Measurements from ENCODE around the gene HBD.
"Not testable (repeated sequence)": the region's sequence is repeated elsewhere in the genome, so short reads cannot be mapped to it uniquely, and the experiment has no call there.

HBD gene

DNA sequence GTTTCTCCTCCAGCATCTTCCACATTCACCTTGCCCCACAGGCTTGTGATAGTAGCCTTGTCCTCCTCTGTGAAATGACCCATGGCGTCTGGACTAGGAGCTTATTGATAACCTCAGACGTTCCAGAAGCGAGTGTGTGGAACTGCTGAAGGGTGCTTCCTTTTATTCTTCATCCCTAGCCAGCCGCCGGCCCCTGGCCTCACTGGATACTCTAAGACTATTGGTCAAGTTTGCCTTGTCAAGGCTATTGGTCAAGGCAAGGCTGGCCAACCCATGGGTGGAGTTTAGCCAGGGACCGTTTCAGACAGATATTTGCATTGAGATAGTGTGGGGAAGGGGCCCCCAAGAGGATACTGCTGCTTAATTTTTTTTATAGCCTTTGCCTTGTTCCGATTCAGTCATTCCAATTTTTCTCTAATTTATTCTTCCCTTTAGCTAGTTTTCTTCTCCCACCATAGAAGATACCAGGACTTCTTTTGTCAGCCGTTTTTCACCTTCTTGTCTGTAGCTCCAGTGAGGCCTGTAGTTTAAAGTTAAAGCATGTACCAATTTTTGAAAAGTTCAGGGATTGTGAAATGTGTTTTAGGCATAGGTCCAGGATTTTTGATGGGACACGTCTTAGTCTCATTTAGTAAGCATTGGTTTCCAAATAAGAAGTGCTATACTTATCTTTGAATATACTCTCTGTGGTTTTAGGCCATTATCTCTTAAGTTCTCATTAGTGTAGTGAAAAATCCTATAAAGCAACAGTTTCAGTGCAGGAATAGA lies 20.5 kb upstream of the HBD start, which contains the start of gene HBG2:
HBG2 (minus strand) TSS at position 136 of the 768 bp plus-strand sequence; CDS start at position 83, 53 bp downstream.
- H3K4me3 ChIP-seq (ENCODE audit: low read depth, low read length); DNase-seq (ENCODE audit: low read depth): not testable (repeated sequence)

DNA sequence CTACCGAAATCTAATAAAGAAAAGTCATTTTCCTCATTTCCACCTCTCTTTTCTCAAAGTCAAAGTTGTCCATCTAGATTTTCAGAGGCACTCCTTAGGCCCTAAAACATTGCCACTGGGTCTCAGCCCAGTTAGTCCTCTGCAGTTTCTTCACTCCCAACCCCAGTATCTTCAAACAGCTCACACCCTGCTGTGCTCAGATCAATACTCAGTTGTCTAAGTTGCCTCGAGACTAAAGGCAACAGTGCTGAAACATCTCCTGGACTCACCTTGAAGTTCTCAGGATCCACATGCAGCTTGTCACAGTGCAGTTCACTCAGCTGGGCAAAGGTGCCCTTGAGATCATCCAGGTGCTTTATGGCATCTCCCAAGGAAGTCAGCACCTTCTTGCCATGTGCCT lies 19.7 kb upstream of the HBD start:
- H3K4me3 ChIP-seq (ENCODE audit: low read depth, low read length); DNase-seq (ENCODE audit: low read depth): not testable (repeated sequence)

DNA sequence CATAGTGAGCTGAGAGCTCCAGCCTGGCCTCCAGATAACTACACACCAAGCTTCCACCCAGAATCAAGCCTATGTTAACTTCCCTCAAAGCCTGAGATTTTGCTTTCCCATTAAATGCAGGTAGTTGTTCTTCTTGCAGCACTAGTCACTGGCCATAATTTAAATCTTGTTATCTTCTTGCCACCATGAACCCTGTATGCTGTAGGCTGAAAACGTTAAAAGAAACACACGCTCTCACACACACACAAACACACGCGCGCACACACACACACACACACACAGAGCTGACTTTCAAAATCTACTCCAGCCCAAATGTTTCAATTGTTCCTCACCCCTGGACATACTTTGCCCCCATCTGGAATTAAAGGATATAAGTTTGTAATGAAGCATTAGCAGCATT lies 19.2 kb upstream of the HBD start:
- not testable (repeated sequence) for H3K4me3 ChIP-seq (ENCODE audit: low read depth, low read length); DNase-seq (ENCODE audit: low read depth)

DNA sequence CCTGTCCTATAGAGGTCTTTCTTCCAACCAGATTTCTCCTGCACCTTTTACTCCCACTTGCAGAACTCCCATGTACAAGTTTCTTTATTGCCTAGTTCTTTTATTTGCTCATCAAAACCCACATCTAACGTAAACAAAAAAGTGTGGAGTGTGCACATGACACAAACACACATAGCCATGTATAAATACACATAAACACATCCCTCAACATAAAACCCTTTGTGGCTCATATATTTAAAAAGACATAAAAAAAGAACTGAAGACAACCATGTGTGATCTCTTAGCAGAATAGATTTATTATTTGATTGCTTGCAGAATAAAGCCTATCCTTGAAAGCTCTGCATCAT lies 18.6 kb upstream of the HBD start:
- no peak overlapping the region for H3K4me3 ChIP-seq (ENCODE audit: low read depth, low read length)
- DNase-seq (ENCODE audit: low read depth): no peak

DNA sequence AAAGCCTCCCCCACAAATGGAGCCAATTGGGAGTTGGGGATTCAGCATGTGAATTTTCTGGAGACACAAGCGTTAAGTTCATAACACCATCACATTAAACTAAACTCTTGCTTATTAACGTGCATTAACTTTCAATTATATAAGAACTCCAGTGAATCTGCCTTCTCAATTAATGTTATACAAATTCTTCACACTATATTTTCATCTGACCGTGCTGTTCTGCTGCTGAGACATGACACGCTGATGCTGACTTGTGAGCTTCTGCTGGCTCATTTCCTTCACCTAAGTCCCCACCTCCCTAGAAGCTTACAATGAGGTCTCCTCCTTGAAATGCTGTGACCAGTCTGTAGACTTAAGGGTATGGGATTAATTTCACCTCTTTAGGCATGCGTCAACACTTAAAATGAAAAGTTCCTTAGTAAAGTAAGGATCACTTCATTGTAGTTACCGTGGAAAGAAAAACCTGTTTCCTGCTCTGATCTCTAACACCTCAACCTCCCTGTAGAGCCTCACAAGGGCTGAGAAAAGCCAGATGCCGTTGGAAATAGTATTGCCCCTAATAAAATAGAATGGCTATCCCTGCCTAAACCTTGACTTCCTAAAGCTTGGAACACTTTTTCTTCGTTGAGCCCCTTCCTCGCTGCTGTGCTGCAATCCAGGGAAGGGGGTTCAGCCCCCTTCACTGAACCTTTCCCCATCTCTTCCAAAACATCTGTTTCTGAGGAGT lies 18.1 kb upstream of the HBD start:
- no peak for DNase-seq (ENCODE audit: low read depth)
- H3K4me3 ChIP-seq (ENCODE audit: low read depth, low read length): no peak overlapping the region

DNA sequence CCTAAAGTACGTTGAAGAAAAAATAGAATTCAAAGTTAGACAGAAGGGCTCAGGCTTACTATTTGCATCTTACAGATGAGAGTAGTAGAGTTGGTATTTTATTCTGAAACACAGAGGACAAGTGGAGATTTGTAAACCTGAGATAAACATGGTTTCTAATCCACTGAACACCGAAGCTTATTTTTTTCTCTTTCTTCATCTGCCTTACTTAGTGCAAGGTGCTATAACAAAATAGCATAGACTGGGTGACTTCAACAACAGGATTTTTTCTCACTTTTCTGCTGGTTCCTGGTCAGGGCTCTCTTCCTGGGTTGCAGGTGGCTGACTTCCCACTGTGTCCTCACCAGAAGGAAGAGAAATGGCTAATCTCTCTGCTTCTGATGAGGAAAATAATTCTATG lies 17.5 kb upstream of the HBD start:
- no peak for DNase-seq (ENCODE audit: low read depth)
- no peak overlapping the region for H3K4me3 ChIP-seq (ENCODE audit: low read depth, low read length)

DNA sequence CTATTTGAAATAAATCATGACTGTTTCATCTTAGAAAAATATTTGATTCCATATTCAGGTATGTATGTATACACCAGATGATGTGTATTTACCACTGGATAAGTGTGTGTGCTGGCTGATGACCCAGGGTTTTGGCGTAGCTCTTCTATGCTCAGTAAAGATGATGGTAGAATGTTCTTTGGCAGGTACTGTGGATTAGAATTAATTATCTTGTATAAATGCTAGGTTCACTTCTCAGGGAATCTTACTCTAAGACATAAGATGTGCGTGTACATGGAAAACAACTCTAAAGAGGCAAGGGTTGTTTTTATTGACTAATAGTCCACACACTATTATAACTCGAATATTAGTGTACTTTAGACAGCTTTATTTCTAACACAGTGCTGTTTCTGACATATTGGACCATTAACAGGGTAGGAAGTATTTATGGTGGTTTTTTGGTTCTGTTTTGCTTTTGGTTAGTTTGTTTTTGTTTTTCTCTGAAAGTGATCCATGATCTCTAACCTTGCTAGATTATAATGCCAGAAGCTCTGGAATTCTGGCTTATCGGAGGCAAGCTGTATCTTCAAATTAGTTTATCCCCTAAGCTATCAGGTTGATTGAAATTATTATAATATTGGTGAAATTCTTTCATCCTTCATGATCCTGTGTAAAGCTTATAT lies 16.4 kb upstream of the HBD start:
- DNase-seq (ENCODE audit: low read depth): no peak
- no peak overlapping the region for H3K4me3 ChIP-seq (ENCODE audit: low read depth, low read length)

DNA sequence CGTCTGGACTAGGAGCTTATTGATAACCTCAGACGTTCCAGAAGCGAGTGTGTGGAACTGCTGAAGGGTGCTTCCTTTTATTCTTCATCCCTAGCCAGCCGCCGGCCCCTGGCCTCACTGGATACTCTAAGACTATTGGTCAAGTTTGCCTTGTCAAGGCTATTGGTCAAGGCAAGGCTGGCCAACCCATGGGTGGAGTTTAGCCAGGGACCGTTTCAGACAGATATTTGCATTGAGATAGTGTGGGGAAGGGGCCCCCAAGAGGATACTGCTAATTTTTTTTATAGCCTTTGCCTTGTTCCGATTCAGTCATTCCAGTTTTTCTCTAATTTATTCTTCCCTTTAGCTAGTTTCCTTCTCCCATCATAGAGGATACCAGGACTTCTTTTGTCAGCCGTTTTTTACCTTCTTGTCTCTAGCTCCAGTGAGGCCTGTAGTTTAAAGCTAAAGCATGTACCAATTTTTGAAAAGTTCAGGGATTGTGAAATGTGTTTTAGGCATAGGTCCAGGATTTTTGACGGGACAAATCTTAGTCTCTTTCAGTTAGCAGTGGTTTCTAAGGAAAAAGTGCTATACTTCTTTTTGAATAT lies 15.6 kb upstream of the HBD start, which contains the start of gene HBG1:
HBG1 (minus strand) TSS at position 51 of the 590 bp plus-strand sequence. CDS start 53 bp downstream, outside the sequence.
- H3K4me3 ChIP-seq (ENCODE audit: low read depth, low read length); DNase-seq (ENCODE audit: low read depth): not testable (repeated sequence)

DNA sequence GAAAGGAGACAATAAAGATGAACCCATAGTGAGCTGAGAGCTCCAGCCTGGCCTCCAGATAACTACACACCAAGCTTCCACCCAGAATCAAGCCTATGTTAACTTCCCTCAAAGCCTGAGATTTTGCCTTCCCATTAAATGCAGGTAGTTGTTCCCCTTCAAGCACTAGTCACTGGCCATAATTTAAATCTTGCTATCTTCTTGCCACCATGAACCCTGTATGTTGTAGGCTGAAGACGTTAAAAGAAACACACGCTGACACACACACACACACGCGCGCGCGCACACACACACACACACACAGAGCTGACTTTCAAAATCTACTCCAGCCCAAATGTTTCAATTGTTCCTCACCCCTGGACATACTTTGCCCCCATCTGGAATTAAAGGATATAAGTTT lies 14.2 kb upstream of the HBD start:
- not testable (repeated sequence) for DNase-seq (ENCODE audit: low read depth)

DNA sequence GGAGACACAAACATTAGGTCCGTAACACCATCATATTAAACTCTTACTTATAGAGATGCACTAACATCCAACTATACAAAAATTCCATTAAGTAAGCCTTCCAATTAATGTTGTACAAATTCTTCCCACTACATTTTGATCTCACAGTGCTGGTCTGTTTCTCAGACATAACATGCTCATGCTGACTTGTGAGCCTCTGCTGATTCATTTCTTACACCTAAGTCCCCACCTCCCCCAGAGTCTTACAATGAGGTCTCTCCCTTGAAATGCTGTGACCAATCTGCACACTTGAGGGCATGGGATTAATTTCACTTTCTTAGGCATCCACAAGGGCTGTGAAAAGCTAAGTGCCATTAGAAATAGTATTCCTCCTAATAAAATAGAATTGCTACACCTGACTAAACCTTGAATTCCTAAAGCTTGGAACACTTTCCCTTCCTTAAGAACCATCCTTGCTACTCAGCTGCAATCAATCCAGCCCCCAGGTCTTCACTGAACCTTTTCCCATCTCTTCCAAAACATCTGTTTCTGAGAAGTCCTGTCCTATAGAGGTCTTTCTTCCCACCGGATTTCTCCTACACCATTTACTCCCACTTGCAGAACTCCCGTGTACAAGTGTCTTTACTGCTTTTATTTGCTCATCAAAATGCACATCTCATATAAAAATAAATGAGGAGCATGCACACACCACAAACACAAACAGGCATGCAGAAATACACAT lies 13.3 kb upstream of the HBD start:
- no peak overlapping the region for H3K4me3 ChIP-seq (ENCODE audit: low read depth, low read length)
- no peak for DNase-seq (ENCODE audit: low read depth)

More for the DNA sequence above, 14.2 kb upstream of the HBD start:
- H3K4me3 ChIP-seq (ENCODE audit: low read depth, low read length): not testable (repeated sequence)

DNA sequence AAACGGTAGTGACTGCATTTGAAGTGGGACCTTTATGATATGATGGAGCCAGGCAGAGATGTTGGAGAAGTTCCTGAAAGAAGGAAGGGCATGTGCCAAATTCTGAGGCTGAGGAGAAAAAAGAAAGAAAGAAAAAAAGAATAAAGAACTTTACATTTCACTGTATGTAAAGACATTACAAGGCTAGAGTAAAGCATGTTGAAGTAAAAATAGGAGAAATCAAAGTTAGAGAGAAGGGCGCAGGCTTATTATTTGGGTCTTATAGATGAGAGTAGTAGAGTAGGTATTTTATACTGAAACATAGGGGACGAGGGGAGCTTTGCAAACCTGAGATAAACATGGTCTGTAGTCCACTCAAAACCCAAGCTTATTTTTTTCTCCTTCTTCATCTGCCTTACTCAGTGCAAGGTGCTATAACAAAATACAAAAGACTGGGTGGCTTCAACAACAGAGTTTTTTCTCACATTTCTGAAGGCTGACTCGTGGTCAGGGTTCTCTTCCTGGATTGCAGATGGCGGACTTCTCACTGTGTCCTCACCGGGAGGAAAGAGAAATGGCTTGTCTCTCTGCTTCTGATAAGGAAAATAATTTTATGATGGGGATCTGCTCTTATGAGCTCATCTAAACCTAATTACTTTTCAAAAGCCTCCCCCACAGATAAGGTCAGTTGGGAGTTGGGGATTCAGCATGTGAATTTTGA lies 12.6 kb upstream of the HBD start:
- DNase-seq (ENCODE audit: low read depth): no peak
- H3K4me3 ChIP-seq (ENCODE audit: low read depth, low read length): no peak overlapping the region

DNA sequence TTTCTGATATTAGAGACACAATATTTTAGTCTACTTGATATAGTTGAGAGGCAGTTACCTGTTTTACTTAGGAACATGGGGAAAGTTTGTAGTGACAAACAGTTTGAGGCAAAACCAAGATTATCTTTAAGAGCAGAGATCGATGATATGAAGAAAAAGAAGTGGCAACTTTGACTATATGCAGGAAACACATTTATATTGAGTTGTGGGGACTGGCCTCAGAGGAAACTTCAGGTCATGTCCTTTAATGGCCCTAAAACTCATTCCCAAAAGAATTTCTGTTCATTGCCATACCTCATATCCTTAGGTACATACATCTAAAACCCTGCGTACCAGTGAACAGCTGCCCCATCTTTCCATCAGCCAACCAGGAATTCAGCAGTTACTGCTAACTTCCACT lies 10.9 kb upstream of the HBD start:
- no peak for DNase-seq (ENCODE audit: low read depth)
- no peak overlapping the region for H3K4me3 ChIP-seq (ENCODE audit: low read depth, low read length)

DNA sequence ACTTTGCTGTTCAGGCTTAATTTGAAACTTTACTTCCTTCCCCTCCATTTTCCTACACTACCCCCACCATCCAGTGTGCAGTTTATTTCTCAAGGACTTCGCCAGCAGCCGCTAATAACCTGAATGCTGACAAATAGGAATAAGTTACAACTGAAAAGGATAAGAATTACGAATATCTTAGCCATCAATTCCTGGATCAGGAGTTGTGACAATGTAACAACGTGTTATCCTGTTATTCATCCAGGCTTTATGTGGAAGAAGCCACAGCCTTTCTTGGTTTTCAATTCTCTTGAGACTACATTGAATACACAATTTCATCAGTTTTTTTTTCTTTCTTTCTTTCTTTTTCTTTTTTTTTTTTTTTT lies 9.5 kb upstream of the HBD start:
- no peak for DNase-seq (ENCODE audit: low read depth)

DNA sequence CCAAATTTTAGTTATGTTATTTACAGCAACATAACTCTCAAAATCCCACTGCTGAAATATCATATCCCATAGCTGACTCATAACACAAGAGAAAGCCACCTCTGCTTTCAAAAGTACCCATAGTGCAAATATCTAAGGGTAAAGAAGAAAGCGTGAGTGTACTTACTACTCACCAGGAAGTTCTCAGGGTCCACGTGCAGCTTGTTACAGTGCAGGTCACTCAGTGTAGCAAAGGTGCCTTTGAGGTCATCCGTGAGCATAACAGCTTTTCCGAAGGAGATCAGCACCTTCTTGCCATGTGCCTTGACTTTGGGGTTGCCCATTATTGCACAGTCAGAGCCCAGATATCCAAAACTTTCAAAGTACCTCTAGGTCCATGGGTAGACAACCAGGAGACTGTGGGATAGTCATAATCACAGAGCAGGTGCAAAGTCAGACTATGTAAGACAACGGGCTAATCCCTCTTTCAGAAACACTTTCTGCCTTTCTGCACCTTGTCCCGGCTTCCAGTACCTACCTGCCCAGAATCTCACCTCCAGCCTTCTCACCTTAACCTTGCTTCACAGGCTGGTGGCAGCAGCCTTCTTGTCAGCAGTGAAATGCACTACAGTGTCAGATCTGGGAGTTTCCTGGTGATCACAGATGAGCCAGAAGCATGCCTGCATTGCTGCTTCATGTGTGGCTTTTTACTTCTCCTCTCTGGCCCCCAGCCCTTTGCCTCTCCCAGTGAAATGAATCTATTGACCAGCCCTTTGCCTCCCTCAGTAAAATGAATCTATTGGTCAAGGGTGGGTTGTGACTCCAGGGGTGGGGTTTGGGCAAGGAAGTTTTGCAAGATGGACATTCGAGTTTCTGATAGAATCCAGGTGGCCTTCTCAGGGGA lies 8.9 kb upstream of the HBD start:
- DNase-seq (ENCODE audit: low read depth): no peak
- no peak overlapping the region for H3K4me3 ChIP-seq (ENCODE audit: low read depth, low read length)

More for the DNA sequence above, 9.5 kb upstream of the HBD start:
- no peak overlapping the region for H3K4me3 ChIP-seq (ENCODE audit: low read depth, low read length)

DNA sequence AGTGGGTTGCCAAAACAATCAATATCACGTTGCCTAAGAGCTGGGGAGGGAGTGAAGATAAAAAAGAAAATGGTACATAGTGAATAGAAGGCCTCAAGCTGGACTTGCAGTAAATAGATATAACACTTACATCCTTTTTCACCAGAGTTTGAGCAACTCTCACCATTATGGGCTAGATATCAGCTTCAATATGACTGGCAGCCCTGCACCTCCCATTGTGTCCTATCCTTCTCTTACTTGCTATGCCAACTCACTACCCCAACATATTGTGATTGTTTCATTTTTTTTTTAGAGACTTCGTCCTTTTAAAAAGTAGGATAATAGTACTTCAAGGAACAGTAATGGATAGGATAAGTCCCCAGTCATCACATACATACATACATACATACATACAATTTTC lies 7.9 kb upstream of the HBD start:
- DNase-seq (ENCODE audit: low read depth): no peak

DNA sequence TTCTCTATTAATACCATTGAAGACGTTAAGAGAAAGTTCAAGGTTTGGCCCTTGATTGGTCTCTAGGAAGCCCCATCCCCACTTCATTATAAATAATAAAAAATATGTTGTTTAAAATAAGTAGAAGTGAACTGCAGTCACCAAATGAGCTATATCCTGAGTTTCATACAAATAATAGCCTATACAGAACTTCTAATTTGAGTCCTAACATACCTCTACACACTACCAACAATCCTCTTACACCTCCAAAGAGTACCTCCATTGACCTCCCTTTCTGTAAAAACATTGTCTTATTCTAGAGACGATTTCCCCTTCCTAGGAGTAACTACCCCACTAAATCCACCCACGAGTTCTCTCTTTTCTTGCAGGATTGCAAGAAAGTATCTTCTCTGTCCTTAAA lies 7.2 kb upstream of the HBD start:
- H3K4me3 ChIP-seq (ENCODE audit: low read depth, low read length): no peak overlapping the region
- no peak for DNase-seq (ENCODE audit: low read depth)

More for the DNA sequence above, 7.9 kb upstream of the HBD start:
- no peak overlapping the region for H3K4me3 ChIP-seq (ENCODE audit: low read depth, low read length)

DNA sequence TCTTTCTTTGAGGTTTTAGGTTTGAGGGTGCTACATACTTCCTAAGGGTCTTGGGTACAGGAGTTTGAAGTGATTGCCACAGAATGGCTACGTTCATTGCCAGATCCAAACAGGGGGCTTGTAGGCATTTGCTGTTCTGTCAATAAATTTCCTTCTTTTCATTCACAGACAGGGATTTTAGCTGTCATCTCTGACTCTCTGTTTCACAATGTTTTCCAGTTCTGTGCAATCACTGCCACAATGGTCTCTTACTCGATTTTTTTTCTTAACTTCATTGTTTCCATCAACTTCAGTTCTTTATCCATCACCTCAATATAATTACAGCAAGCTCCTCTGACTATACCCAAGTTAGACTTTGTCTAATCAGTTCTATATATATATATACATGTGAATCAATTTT lies 6.2 kb upstream of the HBD start:
- no peak overlapping the region for H3K4me3 ChIP-seq (ENCODE audit: low read depth, low read length)
- no peak for DNase-seq (ENCODE audit: low read depth)

DNA sequence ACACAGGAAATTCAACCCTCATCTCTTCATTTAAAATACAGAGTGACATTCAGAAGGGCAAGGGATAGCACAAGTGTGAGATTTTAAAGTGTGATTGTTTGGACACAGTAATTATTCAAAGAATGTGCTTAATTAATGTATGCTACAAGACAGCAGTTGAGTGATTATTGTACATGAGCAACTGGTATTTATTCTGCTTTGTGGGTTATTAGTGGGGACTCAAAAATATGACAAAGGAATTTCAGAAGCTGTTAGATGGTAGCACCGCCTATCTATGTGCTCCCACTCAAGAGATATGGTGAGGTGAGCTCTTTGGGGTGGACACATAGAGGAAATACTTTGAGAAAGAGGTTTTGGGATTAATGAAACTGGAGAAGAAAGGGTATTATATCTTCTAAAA lies 5.8 kb upstream of the HBD start:
- no peak overlapping the region for H3K4me3 ChIP-seq (ENCODE audit: low read depth, low read length)
- DNase-seq (ENCODE audit: low read depth): no peak

Measured in skeletal muscle cell (primary cell).